Measurements from ENCODE around the gene CELSR1. TPM values are rescaled to one million over a fixed set of nuclear protein-coding genes. Genes with fewer than 3 reads are reported as not detected.

CELSR1 gene
- total RNA-seq, 2 donors from 2014 or later, result 3.0 to 6.0 TPM

GRCh38 chr22:46464701-46465344 lies 72.6 kb downstream of the CELSR1 start:
- Mint-ChIP-seq H3K27me3 (peaks cover 17% of the 10 kb centered on the region), H3K4me1 (no peaks in the 10 kb centered on the region), H3K36me3 (ENCODE audit: low read depth) (no peaks in the 10 kb centered on the region), H3K4me3 (no peak overlapping the region), H3K27ac (no peak overlapping the region)
- DNase-seq, result no peak
- no peaks in the 10 kb centered on the region for H3K9me3 ChIP-seq (ENCODE audit: control insufficient read depth, low read length, poor library complexity, severe bottlenecking)
- ATAC-seq, result no peak

DNA sequence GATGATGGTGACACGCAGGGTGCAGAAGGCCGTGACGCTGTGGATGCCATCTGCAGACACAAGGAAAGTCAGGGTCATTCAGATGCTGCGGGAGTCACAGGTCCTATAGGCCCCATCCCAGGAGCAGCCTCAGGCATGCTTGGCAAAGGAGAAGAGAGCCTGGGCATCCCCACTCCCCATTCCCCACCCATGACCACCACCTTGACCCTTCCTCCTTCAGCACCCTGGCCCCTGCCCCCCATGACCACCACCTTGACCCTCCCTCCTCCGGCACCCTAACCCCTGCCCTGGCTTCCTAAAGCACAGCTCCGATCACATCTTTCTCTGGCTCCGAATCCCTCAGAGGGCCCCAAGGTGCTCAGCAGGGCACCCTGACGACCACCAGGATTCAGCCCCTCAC lies 73.1 kb downstream of the CELSR1 start:
- Mint-ChIP-seq H3K4me3 (no peak overlapping the region), H3K27ac (no peak overlapping the region), H3K27me3 (peaks cover 22% of the 10 kb centered on the region), H3K4me1 (no peaks in the 10 kb centered on the region), H3K36me3 (ENCODE audit: low read depth) (no peaks in the 10 kb centered on the region)
- DNase-seq (no peak), ATAC-seq (no peak)
- H3K9me3 ChIP-seq (ENCODE audit: control insufficient read depth, low read length, poor library complexity, severe bottlenecking), result no peaks in the 10 kb centered on the region

GRCh38 chr22:46463435-46464227 lies 73.8 kb downstream of the CELSR1 start:
- H3K4me3 Mint-ChIP-seq, result no peak overlapping the region
- DNase-seq, result no peak
- H3K4me1 Mint-ChIP-seq, result no peaks in the 10 kb centered on the region
- ATAC-seq, result no peak
- no peaks in the 10 kb centered on the region for H3K9me3 ChIP-seq (ENCODE audit: control insufficient read depth, low read length, poor library complexity, severe bottlenecking)
- peaks cover 22% of the 10 kb centered on the region for H3K27me3 Mint-ChIP-seq
- H3K27ac Mint-ChIP-seq, result no peak overlapping the region
- H3K36me3 Mint-ChIP-seq (ENCODE audit: low read depth), result no peaks in the 10 kb centered on the region

DNA sequence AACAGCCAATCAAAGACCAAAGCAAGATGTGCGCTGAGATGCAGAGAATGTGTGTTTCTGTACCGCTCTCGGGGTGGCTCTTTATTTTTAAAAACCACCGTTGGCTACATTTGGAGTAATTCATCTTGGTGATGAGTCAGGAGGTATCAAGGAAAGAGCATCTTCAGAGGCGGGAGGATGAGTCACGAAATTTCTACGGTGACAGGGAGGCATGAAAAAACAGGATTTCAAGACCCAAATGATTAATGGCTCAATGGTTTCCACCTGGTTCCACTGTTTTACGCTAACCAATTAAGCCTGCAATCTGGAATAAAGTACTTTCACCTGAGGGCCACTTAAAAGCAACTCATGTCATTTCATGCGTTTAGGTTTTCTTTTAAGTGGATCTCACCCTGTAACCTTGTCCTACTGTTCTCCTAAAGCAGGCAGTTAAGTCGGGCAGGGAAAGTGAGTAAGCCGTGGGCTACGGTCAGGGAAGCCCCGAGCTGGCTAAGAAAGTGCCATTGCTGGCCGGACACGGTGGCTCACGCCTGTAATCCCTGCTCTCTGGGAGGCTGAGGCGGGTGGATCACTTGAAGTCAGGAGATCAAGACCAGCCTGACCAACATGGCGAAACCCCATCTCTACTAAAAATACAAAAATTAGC lies 74.6 kb downstream of the CELSR1 start:
- DNase-seq (no peak), ATAC-seq (no peak)
- H3K9me3 ChIP-seq (ENCODE audit: control insufficient read depth, low read length, poor library complexity, severe bottlenecking), result no peaks in the 10 kb centered on the region
- H3K27me3 Mint-ChIP-seq, result peaks cover 30% of the 10 kb centered on the region
- no peaks in the 10 kb centered on the region for H3K36me3 Mint-ChIP-seq (ENCODE audit: low read depth)
- H3K4me3 Mint-ChIP-seq, result no peak overlapping the region
- no peak overlapping the region for H3K27ac Mint-ChIP-seq
- H3K4me1 Mint-ChIP-seq, result peaks cover 3% of the 10 kb centered on the region

- no peaks in the 10 kb centered on the region for H3K9me3 ChIP-seq (ENCODE audit: control insufficient read depth, low read length, poor library complexity, severe bottlenecking)
- no peak for ATAC-seq
- H3K36me3 Mint-ChIP-seq (ENCODE audit: low read depth), result no peaks in the 10 kb centered on the region
- no peak overlapping the region for H3K4me3 Mint-ChIP-seq
- no peak overlapping the region for H3K27ac Mint-ChIP-seq
- H3K27me3 Mint-ChIP-seq, result peaks cover 36% of the 10 kb centered on the region
- peaks cover 3% of the 10 kb centered on the region for H3K4me1 Mint-ChIP-seq
- no peak for DNase-seq
Measured at GRCh38 chr22:46461566-46462180, 75.7 kb downstream of the CELSR1 start.

DNA sequence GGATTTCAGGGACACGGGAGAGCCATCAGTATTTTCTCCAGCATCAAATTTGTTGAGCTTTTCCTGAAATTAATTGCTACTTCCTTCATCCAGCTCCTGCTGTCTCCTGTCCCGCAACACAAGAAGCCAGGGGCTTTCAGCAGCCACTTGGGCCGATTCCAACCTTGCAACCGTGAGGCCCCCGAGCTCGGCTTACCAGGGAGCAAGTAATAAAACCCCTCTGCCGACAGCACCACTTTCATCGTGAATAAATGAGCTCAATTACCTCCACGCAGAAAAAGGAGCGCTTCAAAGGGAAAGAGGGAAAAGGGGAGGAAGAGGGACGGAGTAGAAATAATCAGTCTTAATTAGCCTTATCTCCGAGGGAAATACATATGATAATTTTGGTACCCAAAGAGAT lies 76.6 kb downstream of the CELSR1 start:
- H3K27ac Mint-ChIP-seq, result no peak overlapping the region
- ATAC-seq (no peak), DNase-seq (no peak)
- no peaks in the 10 kb centered on the region for H3K9me3 ChIP-seq (ENCODE audit: control insufficient read depth, low read length, poor library complexity, severe bottlenecking)
- H3K4me1 Mint-ChIP-seq, result peaks cover 3% of the 10 kb centered on the region
- H3K27me3 Mint-ChIP-seq, result peaks cover 35% of the 10 kb centered on the region
- H3K36me3 Mint-ChIP-seq (ENCODE audit: low read depth), result no peaks in the 10 kb centered on the region
- no peak overlapping the region for H3K4me3 Mint-ChIP-seq

DNA sequence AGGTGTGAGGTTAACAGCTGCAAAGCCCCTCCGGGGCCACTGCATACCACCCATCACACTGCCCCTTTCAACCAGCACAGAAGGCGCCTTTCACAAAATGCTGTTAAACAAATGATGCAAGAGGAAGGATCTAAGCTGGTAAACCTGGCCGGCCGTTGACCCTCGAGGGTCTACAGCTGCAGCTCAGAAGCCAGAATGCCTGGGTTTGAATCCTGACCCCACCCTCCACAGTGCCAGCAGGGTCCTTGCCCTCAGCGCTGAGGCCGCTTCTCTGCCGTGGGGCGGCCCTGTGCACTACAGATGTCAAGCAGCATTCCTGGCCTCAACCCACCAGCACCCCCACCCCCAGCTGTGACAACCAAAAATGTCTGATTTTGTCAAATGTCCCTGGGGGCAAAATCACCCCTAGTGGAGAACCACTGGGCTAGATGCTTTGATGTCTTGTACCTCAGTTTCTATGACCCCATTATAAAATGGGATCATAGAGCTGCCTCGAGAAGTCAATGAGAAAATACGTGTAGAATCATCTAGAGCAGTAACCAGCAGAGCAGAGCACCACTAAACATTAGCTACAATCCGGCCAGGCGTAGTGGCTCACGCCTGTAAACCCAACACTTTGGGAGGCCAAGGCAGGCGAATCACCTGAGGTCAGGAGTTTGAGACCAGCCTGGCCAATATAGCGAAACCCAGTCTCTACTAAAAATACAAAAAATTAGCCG lies 77.9 kb downstream of the CELSR1 start:
- peaks cover 37% of the 10 kb centered on the region for H3K27me3 Mint-ChIP-seq
- H3K9me3 ChIP-seq (ENCODE audit: control insufficient read depth, low read length, poor library complexity, severe bottlenecking), result no peaks in the 10 kb centered on the region
- no peaks in the 10 kb centered on the region for H3K36me3 Mint-ChIP-seq (ENCODE audit: low read depth)
- DNase-seq (no peak), ATAC-seq (no peak)
- H3K4me3 Mint-ChIP-seq, result no peak overlapping the region
- H3K27ac Mint-ChIP-seq, result no peak overlapping the region
- H3K4me1 Mint-ChIP-seq, result peaks cover 3% of the 10 kb centered on the region

DNA sequence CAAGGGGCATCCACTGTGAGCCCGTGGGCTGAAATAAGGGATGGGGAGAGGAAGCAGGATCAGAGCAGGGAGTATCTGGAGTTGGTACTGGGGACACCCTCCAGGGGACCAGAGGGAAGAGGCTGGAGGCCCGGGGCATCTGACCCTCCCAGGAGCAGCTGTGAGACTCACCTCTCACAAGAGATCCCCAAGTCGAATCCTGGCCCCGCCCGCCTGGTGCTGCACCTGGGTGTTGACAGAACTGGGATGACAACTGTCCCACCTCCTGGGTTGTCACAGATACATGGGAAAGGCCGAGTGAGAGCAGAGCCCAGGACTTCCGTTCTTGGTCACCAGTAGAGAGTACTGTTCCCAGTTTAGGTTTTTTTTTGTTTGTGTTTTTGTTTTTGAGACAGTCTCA lies 78.9 kb downstream of the CELSR1 start:
- Mint-ChIP-seq H3K36me3 (ENCODE audit: low read depth) (no peaks in the 10 kb centered on the region), H3K4me3 (no peak overlapping the region)
- no peak for ATAC-seq

DNA sequence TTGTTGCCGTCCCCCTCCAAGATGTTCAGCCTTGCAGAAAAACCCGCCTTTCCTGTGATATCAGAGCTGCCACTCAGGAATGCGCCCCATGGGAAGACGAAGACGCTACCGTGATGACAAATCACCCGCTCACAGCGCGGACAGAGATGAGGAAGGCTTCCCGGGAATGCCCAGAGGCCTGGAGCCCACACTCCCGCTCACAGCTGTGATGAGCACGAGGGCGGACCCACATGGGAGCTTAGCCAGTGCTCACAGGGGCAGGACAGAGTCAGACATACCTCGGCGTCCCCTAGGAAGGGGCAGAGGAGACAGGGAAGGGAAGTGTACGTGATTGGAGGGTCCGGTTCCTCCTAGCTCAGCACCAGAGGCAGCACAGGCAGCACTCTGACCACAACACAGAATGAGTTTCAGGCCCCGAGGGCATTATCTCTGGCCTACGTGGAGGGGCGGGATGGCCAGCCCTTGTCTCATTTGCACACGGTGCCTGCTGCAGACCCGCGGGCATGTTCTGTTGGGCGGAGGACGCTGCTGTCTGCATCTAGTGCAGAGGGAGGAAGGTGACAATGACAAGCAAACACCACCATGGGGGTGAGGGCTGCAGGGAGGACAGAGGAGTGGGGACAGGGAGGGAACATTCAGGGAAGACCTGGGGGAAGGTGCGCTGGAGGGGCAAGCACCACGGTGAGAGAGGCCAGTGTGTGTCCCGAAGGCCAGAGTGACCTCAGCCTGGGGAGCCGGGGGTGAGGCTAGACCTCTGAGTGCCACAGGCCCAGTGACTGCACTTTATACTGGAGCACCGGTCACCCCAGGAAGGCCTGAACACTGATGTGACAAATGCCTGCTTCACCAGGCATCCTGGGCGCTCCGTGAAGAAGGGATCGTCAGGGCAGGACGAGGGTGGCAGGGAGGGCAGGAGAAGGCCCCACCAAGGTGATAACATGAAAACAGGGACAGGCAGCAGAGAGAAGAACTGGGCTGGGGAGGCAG lies 79.6 kb downstream of the CELSR1 start:
- no peak for DNase-seq
- no peaks in the 10 kb centered on the region for H3K9me3 ChIP-seq (ENCODE audit: control insufficient read depth, low read length, poor library complexity, severe bottlenecking)
- peaks cover 39% of the 10 kb centered on the region for H3K27me3 Mint-ChIP-seq
- no peaks in the 10 kb centered on the region for H3K36me3 Mint-ChIP-seq (ENCODE audit: low read depth)
- H3K4me1 Mint-ChIP-seq, result peaks cover 3% of the 10 kb centered on the region
- no peak overlapping the region for H3K4me3 Mint-ChIP-seq
- ATAC-seq, result no peak
- H3K27ac Mint-ChIP-seq, result no peak overlapping the region

More for the DNA sequence above, 78.9 kb downstream of the CELSR1 start:
- H3K27me3 Mint-ChIP-seq, result peaks cover 39% of the 10 kb centered on the region
- peaks cover 3% of the 10 kb centered on the region for H3K4me1 Mint-ChIP-seq
- H3K27ac Mint-ChIP-seq, result no peak overlapping the region
- DNase-seq, result no peak
- no peaks in the 10 kb centered on the region for H3K9me3 ChIP-seq (ENCODE audit: control insufficient read depth, low read length, poor library complexity, severe bottlenecking)

GRCh38 chr22:46456818-46457163 lies 80.6 kb downstream of the CELSR1 start:
- Mint-ChIP-seq H3K36me3 (ENCODE audit: low read depth) (no peaks in the 10 kb centered on the region), H3K4me1 (peaks cover 3% of the 10 kb centered on the region), H3K27ac (no peak overlapping the region), H3K27me3 (peaks cover 40% of the 10 kb centered on the region), H3K4me3 (no peak overlapping the region)
- no peak for DNase-seq
- ATAC-seq, result no peak
- H3K9me3 ChIP-seq (ENCODE audit: control insufficient read depth, low read length, poor library complexity, severe bottlenecking), result no peaks in the 10 kb centered on the region

- no peak for ATAC-seq
- no peaks in the 10 kb centered on the region for H3K9me3 ChIP-seq (ENCODE audit: control insufficient read depth, low read length, poor library complexity, severe bottlenecking)
- no peak for DNase-seq
- peaks cover 3% of the 10 kb centered on the region for H3K4me1 Mint-ChIP-seq
- no peaks in the 10 kb centered on the region for H3K36me3 Mint-ChIP-seq (ENCODE audit: low read depth)
- H3K4me3 Mint-ChIP-seq, result no peak overlapping the region
- H3K27me3 Mint-ChIP-seq, result peaks cover 48% of the 10 kb centered on the region
- no peak overlapping the region for H3K27ac Mint-ChIP-seq
Measured at GRCh38 chr22:46455446-46455845, 82.0 kb downstream of the CELSR1 start.
